GM18502 (cell line): Measurements from ENCODE around the gene SH3PXD2A.
"Not testable (repeated sequence)": the region's sequence is repeated elsewhere in the genome, so short reads cannot be mapped to it uniquely, and the experiment has no call there.

Experiments used
- ATAC-seq: cut with Tn5 transposase; IDR thresholded peaks from one replicate; pipeline ENCODE4 v1.9.1; 2021; ENCODE audit warnings: mild to moderate bottlenecking; ENCODE audit not compliant: unreplicated experiment, poor library complexity

The SH3PXD2A gene

GRCh38 chr10:103640436-103641181, 214.8 kb downstream of the SH3PXD2A start:
- no peak for ATAC-seq

- ATAC-seq: no peak
Measured at GRCh38 chr10:103638948-103639347, 216.4 kb downstream of the SH3PXD2A start.

GRCh38 chr10:103637927-103638557, 217.3 kb downstream of the SH3PXD2A start:
- no peak for ATAC-seq

- ATAC-seq: no peak
Measured at GRCh38 chr10:103637011-103637410, 218.4 kb downstream of the SH3PXD2A start.

GRCh38 chr10:103636492-103636891, 218.9 kb downstream of the SH3PXD2A start:
- no peak for ATAC-seq

GRCh38 chr10:103635580-103635979, 219.8 kb downstream of the SH3PXD2A start:
- no peak for ATAC-seq

- ATAC-seq: no peak
Measured at GRCh38 chr10:103633846-103634245, 221.5 kb downstream of the SH3PXD2A start.

GRCh38 chr10:103632871-103633270, 222.5 kb downstream of the SH3PXD2A start:
- not testable (repeated sequence) for ATAC-seq

GRCh38 chr10:103632247-103632642, 223.1 kb downstream of the SH3PXD2A start:
- no peak for ATAC-seq

- no peak for ATAC-seq
Measured at GRCh38 chr10:103630156-103630555, 225.2 kb downstream of the SH3PXD2A start.

- no peak for ATAC-seq
Measured at GRCh38 chr10:103629581-103629980, 225.8 kb downstream of the SH3PXD2A start.

- no peak for ATAC-seq
Measured at GRCh38 chr10:103627893-103628292, 227.5 kb downstream of the SH3PXD2A start.

GRCh38 chr10:103627111-103627892, 228.1 kb downstream of the SH3PXD2A start:
- ATAC-seq: no peak

- no peak for ATAC-seq
Measured at GRCh38 chr10:103626178-103626577, 229.2 kb downstream of the SH3PXD2A start.

GRCh38 chr10:103622935-103623574, 232.3 kb downstream of the SH3PXD2A start:
- no peak for ATAC-seq

- no peak for ATAC-seq
Measured at GRCh38 chr10:103622286-103622685, 233.1 kb downstream of the SH3PXD2A start.

GRCh38 chr10:103621783-103622125, 233.6 kb downstream of the SH3PXD2A start:
- no peak for ATAC-seq

GRCh38 chr10:103620891-103621782, 234.2 kb downstream of the SH3PXD2A start:
- ATAC-seq: no peak

GRCh38 chr10:103620352-103620740, 235.0 kb downstream of the SH3PXD2A start:
- no peak for ATAC-seq
